Neural cell (in vitro differentiated cells): ENCODE measurements around the gene HPX. TPM values are rescaled to one million over a fixed set of nuclear protein-coding genes. Genes with fewer than 3 reads are reported as not detected.

Experiments
- H2AFZ ChIP-seq: fragments of 200-600, 300-800 bp; sonication (generic), shearing (Covaris generic); 2 replicates; pipeline ENCODE4 v1.6.0; 2014; ENCODE audit warnings: low read depth, mild to moderate bottlenecking, antibody characterized with exemption, low read length, moderate library complexity
- H3F3A ChIP-seq: fragments of 200-600 bp; shearing (Covaris generic); 2 replicates; pipeline ENCODE4 v1.6.1; 2016; ENCODE audit warnings: mild to moderate bottlenecking, moderate library complexity, mixed read lengths, antibody characterized with exemption, low read length; ENCODE audit not compliant: insufficient read depth, poor library complexity, severe bottlenecking
- H3K27ac ChIP-seq: fragments of 200-600, 300-800 bp; sonication (generic), shearing (Covaris generic); 2 replicates; pipeline ENCODE4 v1.5.1; 2014; ENCODE audit warnings: mild to moderate bottlenecking, low read length, moderate library complexity
- H3K27me3 ChIP-seq: fragments of 300-800, 200-600 bp; sonication (generic), shearing (Covaris generic); 2 replicates; pipeline ENCODE4 v1.6.0; 2014; ENCODE audit warnings: mild to moderate bottlenecking, low read depth, low read length, moderate library complexity; ENCODE audit not compliant: insufficient read depth
- H3K36me3 ChIP-seq: fragments of 300-800, 200-600 bp; sonication (generic), shearing (Covaris generic); 2 replicates; pipeline ENCODE4 v1.5.1; 2014; ENCODE audit warnings: mild to moderate bottlenecking, antibody characterized with exemption, low read length, moderate library complexity; ENCODE audit not compliant: insufficient read depth
- H3K4me2 ChIP-seq: fragments of 300-800, 200-600 bp; sonication (generic), shearing (Covaris generic); 2 replicates; pipeline ENCODE4 v1.6.0; 2014; ENCODE audit warnings: mild to moderate bottlenecking, low read length
- H3K4me3 ChIP-seq: fragments of 300-800, 200-600 bp; sonication (generic), shearing (Covaris generic); 2 replicates; pipeline ENCODE4 v1.5.1; 2014; ENCODE audit warnings: mild to moderate bottlenecking, low read length, moderate library complexity
- H3K79me2 ChIP-seq: fragments of 200-600 bp; shearing (Covaris generic); replicated peaks from 2 replicates; pipeline ENCODE4 v1.6.0; 2014; ENCODE audit warnings: mild to moderate bottlenecking, low read length, moderate library complexity; ENCODE audit not compliant: insufficient read depth
- H3K9ac ChIP-seq: fragments of 300-800, 200-600 bp; sonication (generic), shearing (Covaris generic); 2 replicates; pipeline ENCODE4 v1.6.1; 2016; ENCODE audit warnings: mild to moderate bottlenecking, low read length, mixed read lengths
- H3K9me2 ChIP-seq: fragments of 200-600 bp; shearing (Covaris generic); 2 replicates; pipeline ENCODE4 v1.6.1; 2016; ENCODE audit warnings: mild to moderate bottlenecking, low read length, mixed read lengths; ENCODE audit not compliant: insufficient read depth
- H3K9me3 ChIP-seq: fragments of 200-600, 300-800 bp; sonication (generic), shearing (Covaris generic); 2 replicates; pipeline ENCODE4 v1.6.1; 2016; ENCODE audit warnings: mild to moderate bottlenecking, mixed run types, low read length, moderate library complexity, mixed read lengths
- H4K20me1 ChIP-seq: fragments of 200-600 bp; shearing (Covaris generic); 2 replicates; pipeline ENCODE4 v1.6.1; 2016; ENCODE audit warnings: mild to moderate bottlenecking, mixed run types; ENCODE audit not compliant: insufficient read depth
- EP300 ChIP-seq: fragments of 450-650 bp; conservative IDR thresholded peaks from 2 replicates; pipeline ENCODE4 v1.6.1; 2014; ENCODE audit warnings: antibody characterized with exemption, mild to moderate bottlenecking, moderate library complexity; ENCODE audit not compliant: poor library complexity, severe bottlenecking
- EZH2 ChIP-seq: fragments of 200-600, 300-800 bp; shearing (Covaris generic), sonication (generic); IDR thresholded peaks from 2 replicates; pipeline ENCODE4 v1.6.1; 2014; ENCODE audit warnings: antibody characterized with exemption, low read length, borderline replicate concordance, mild to moderate bottlenecking; ENCODE audit not compliant: insufficient read depth, poor library complexity, severe bottlenecking
- MXI1 ChIP-seq: fragments of 450-650 bp; conservative IDR thresholded peaks from 2 replicates; pipeline ENCODE4 v1.6.1; 2014; ENCODE audit warnings: antibody characterized with exemption, mild to moderate bottlenecking; ENCODE audit not compliant: poor library complexity, severe bottlenecking
- POLR2AphosphoS5 ChIP-seq: IDR thresholded peaks from 2 replicates; pipeline ENCODE4 v1.6.1; 2012
- RAD21 ChIP-seq: fragments of 450-650 bp; conservative IDR thresholded peaks from 2 replicates; pipeline ENCODE4 v1.6.1; 2014; ENCODE audit warnings: antibody characterized with exemption, mild to moderate bottlenecking, moderate library complexity
- SMC3 ChIP-seq: fragments of 450-650 bp; conservative IDR thresholded peaks from 2 replicates; pipeline ENCODE4 v1.6.1; 2014; ENCODE audit warnings: antibody characterized with exemption, mild to moderate bottlenecking, moderate library complexity; ENCODE audit not compliant: poor library complexity
- TAF1 ChIP-seq: IDR thresholded peaks from 2 replicates; pipeline ENCODE4 v1.6.1; 2012; ENCODE audit warnings: low read depth
- polyA minus RNA-seq: library from RNA; depleted of rRNA, polyadenylated mRNA; stranded (reverse); fragments of >200 nt; gene quantifications from 2 replicates; pipeline ENCODE4 v1.2.3, GENCODE V29; 2014
- polyA plus RNA-seq: library from polyadenylated mRNA; depleted of rRNA; stranded (reverse); fragments of >200 nt; gene quantifications from 2 replicates; pipeline ENCODE4 v1.2.3, GENCODE V29; 2014
- TF ChIP-seq, protein P1 (sequence below): IDR thresholded peaks from 2 replicates; pipeline ENCODE4 v1.6.1; 2012; ENCODE audit warnings: borderline replicate concordance
- TF ChIP-seq, protein P2 (sequence below): fragments of 450-650 bp; IDR thresholded peaks from 2 replicates; pipeline ENCODE4 v1.5.1; 2014; ENCODE audit warnings: antibody characterized with exemption, mild to moderate bottlenecking, moderate library complexity; ENCODE audit not compliant: poor library complexity, severe bottlenecking

HPX gene, protein sequence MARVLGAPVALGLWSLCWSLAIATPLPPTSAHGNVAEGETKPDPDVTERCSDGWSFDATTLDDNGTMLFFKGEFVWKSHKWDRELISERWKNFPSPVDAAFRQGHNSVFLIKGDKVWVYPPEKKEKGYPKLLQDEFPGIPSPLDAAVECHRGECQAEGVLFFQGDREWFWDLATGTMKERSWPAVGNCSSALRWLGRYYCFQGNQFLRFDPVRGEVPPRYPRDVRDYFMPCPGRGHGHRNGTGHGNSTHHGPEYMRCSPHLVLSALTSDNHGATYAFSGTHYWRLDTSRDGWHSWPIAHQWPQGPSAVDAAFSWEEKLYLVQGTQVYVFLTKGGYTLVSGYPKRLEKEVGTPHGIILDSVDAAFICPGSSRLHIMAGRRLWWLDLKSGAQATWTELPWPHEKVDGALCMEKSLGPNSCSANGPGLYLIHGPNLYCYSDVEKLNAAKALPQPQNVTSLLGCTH
- polyA plus RNA-seq (11.1 and 17.3 TPM in 2 replicates), polyA minus RNA-seq (7.5 and 8.1 TPM in 2 replicates)

DNA sequence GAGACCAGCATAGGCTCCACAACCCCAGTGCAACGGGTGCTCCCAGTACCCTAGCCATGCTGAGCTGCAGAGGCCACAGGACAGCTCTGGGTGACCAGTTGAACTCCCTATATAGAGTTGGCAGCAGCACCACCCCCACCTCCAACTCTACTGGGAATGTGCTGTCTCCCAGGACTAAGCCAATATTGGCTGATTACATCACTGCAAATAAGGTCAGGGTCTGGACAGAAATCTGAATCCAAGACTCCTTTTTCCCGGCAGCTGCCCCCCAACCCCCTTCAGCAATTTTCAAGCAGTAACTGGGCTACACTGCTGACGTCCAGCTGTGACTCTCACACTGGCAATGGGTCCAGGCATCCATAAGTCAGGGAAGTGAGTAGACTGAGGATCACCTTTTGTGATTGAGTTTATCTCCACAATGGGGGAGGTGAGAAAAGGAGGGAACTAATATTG is at the start of gene HPX:
Gene HPX, minus strand, starts transcription at position 82 of the 453 bp plus-strand sequence. Its CDS starts 24 bp downstream, at position 58.
- no peak within 1 kb of the TSS for H3K27ac ChIP-seq
- H2AFZ ChIP-seq = no peak within 1 kb of the TSS
- H3K4me3 ChIP-seq = no peak within 1 kb of the TSS
- no peaks in the 10 kb centered on the region for H3F3A ChIP-seq
- no peaks in the 10 kb centered on the region for H3K27me3 ChIP-seq
- H3K36me3 ChIP-seq = no peaks in the 10 kb centered on the region
- no peaks in the 10 kb centered on the region for H3K79me2 ChIP-seq
- no peak within 1 kb of the TSS for H3K4me2 ChIP-seq
- TF ChIP-seq EP300 (no peak), POLR2AphosphoS5 (no peak), TAF1 (no peak), MXI1 (no peak), SMC3 (no peak), EZH2 (no peak), RAD21 (no peak)
- TF ChIP-seq, protein P1, sequence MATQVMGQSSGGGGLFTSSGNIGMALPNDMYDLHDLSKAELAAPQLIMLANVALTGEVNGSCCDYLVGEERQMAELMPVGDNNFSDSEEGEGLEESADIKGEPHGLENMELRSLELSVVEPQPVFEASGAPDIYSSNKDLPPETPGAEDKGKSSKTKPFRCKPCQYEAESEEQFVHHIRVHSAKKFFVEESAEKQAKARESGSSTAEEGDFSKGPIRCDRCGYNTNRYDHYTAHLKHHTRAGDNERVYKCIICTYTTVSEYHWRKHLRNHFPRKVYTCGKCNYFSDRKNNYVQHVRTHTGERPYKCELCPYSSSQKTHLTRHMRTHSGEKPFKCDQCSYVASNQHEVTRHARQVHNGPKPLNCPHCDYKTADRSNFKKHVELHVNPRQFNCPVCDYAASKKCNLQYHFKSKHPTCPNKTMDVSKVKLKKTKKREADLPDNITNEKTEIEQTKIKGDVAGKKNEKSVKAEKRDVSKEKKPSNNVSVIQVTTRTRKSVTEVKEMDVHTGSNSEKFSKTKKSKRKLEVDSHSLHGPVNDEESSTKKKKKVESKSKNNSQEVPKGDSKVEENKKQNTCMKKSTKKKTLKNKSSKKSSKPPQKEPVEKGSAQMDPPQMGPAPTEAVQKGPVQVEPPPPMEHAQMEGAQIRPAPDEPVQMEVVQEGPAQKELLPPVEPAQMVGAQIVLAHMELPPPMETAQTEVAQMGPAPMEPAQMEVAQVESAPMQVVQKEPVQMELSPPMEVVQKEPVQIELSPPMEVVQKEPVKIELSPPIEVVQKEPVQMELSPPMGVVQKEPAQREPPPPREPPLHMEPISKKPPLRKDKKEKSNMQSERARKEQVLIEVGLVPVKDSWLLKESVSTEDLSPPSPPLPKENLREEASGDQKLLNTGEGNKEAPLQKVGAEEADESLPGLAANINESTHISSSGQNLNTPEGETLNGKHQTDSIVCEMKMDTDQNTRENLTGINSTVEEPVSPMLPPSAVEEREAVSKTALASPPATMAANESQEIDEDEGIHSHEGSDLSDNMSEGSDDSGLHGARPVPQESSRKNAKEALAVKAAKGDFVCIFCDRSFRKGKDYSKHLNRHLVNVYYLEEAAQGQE = no peak
- TF ChIP-seq, protein P2, sequence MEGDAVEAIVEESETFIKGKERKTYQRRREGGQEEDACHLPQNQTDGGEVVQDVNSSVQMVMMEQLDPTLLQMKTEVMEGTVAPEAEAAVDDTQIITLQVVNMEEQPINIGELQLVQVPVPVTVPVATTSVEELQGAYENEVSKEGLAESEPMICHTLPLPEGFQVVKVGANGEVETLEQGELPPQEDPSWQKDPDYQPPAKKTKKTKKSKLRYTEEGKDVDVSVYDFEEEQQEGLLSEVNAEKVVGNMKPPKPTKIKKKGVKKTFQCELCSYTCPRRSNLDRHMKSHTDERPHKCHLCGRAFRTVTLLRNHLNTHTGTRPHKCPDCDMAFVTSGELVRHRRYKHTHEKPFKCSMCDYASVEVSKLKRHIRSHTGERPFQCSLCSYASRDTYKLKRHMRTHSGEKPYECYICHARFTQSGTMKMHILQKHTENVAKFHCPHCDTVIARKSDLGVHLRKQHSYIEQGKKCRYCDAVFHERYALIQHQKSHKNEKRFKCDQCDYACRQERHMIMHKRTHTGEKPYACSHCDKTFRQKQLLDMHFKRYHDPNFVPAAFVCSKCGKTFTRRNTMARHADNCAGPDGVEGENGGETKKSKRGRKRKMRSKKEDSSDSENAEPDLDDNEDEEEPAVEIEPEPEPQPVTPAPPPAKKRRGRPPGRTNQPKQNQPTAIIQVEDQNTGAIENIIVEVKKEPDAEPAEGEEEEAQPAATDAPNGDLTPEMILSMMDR = no peak
- H4K20me1 ChIP-seq = no peaks in the 10 kb centered on the region
- no peaks in the 10 kb centered on the region for H3K9me3 ChIP-seq
- no peaks in the 10 kb centered on the region for H3K9me2 ChIP-seq
- H3K9ac ChIP-seq = no peak within 1 kb of the TSS

DNA sequence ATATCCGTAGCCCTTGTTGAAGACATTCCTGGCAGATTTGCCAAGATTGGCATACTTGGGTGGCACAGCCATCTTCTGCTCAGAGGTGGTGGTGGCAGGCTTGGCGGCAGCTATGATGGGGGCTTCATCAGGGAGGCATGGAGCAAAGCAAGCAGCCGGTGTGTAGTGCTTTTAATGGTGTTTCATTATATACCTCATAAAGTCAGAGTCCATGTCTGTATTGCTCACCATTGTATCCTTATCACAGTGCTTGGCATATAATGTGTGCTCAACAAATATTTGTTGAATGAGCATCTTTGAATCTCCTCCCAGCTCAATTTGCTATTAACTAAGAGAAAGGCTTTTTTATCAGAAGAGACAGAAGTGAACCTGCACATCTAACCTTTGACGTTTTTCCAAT is 48.5 kb upstream of the HPX start:
- Histone ChIP-seq H3K27me3 (no peaks in the 10 kb centered on the region), H3F3A (no peaks in the 10 kb centered on the region), H3K9me3 (no peaks in the 10 kb centered on the region), H4K20me1 (no peaks in the 10 kb centered on the region), H3K9ac (no peak overlapping the region), H3K4me3 (no peak overlapping the region), H3K79me2 (no peaks in the 10 kb centered on the region), H2AFZ (no peak overlapping the region), H3K9me2 (no peaks in the 10 kb centered on the region), H3K27ac (no peak overlapping the region), H3K4me2 (no peak overlapping the region), H3K36me3 (no peaks in the 10 kb centered on the region)
- TF ChIP-seq MXI1 = no peak
- TF ChIP-seq, protein P2 = no peak
- no peak for TF ChIP-seq EP300
- TF ChIP-seq SMC3 = no peak
- no peak for TF ChIP-seq RAD21
